ENCODE data around the gene ATP9B. TPM values are rescaled to one million over a fixed set of nuclear protein-coding genes. Genes with fewer than 3 reads are reported as not detected.

ATP9B gene
- total RNA-seq, 2 donors from 2014 or later: 15.4 to 17.6 TPM

DNA sequence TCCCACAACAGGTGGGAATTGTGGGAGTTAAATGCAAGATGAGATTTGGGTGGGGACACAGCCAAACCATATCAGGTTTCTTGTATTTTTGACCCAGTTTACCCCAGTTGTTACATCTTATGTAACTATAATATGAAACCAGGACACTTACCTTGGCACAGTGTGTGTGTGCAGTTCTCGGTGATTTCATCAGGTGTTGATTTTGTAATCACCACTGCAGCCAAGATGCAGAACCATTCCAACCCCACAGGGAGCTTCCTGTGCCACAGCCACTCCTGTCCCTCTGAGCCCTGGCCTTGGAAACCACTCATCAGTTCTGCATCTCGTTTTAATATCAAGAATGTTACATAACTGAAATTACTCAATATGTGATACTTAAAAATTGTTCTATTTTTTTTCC lies 31.8 kb downstream of the ATP9B start:
- no peaks in the 10 kb centered on the region for H3K9me3 ChIP-seq
- no peaks in the 10 kb centered on the region for H3K4me1 ChIP-seq
- H3K27ac ChIP-seq: no peak overlapping the region
- no peaks in the 10 kb centered on the region for H3K36me3 ChIP-seq
- no peak overlapping the region for H3K4me3 ChIP-seq
- no peak for DNase-seq (ENCODE audit: low spot score)
- TF ChIP-seq, protein P1, sequence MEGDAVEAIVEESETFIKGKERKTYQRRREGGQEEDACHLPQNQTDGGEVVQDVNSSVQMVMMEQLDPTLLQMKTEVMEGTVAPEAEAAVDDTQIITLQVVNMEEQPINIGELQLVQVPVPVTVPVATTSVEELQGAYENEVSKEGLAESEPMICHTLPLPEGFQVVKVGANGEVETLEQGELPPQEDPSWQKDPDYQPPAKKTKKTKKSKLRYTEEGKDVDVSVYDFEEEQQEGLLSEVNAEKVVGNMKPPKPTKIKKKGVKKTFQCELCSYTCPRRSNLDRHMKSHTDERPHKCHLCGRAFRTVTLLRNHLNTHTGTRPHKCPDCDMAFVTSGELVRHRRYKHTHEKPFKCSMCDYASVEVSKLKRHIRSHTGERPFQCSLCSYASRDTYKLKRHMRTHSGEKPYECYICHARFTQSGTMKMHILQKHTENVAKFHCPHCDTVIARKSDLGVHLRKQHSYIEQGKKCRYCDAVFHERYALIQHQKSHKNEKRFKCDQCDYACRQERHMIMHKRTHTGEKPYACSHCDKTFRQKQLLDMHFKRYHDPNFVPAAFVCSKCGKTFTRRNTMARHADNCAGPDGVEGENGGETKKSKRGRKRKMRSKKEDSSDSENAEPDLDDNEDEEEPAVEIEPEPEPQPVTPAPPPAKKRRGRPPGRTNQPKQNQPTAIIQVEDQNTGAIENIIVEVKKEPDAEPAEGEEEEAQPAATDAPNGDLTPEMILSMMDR (IDR thresholded peaks at IDR 0.05): no peak
- H3K27me3 ChIP-seq: no peaks in the 10 kb centered on the region

DNA sequence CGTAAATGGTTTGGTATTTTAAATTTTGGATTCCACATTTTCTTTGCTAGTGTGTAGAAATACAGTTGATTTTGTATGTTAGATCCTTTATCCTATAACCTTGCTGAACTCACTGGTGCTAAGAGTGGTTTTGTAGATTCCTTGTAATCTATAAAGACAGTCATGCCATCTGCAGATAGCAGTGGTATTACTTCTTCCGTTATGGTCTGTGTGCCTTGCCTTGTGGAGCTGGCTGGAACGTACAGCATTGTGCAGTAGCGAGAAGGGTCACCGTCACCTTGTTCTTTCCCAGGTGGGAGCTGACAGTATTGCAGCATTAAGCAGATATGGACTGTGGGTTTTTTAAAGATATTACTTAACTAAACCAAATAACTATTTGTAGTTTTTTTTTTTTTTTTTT lies 33.7 kb downstream of the ATP9B start:
- TF ChIP-seq, protein P1 (IDR thresholded peaks at IDR 0.05): no peak

DNA sequence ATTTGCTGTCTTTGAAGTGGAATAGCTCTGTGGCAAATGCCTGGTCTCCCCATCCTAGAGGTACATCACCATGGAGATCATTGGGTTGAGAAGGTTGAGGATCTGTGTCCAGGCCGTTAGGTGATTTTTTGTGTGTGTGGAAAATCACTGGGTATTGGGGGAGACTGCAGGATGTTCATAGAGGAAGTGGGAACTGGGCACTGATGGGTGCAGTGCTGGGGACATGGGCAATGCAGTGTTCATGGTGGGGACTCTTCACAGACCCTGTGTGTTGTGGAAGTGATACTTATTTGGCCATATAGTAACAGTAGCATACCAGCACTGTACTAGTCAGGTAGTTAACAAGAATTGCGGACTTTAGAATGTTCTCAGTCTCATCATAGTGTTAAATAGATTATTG lies 34.9 kb downstream of the ATP9B start:
- no peaks in the 10 kb centered on the region for H3K36me3 ChIP-seq
- H3K9me3 ChIP-seq: no peaks in the 10 kb centered on the region
- H3K4me1 ChIP-seq: peaks cover 0 to 12% of the 10 kb centered on the region in 2 donors
- H3K27ac ChIP-seq: no peak overlapping the region
- H3K27me3 ChIP-seq: no peaks in the 10 kb centered on the region
- no peak overlapping the region for H3K4me3 ChIP-seq
- TF ChIP-seq, protein P1 (IDR thresholded peaks at IDR 0.05): no peak
- no peak for DNase-seq (ENCODE audit: low spot score)

More for the DNA sequence above, 33.7 kb downstream of the ATP9B start:
- H3K9me3 ChIP-seq: no peaks in the 10 kb centered on the region
- H3K27ac ChIP-seq: no peak overlapping the region
- peaks cover 0 to 10% of the 10 kb centered on the region in 2 donors for H3K4me1 ChIP-seq
- no peaks in the 10 kb centered on the region for H3K36me3 ChIP-seq
- no peak for DNase-seq (ENCODE audit: low spot score)
- no peaks in the 10 kb centered on the region for H3K27me3 ChIP-seq
- H3K4me3 ChIP-seq: no peak overlapping the region

DNA sequence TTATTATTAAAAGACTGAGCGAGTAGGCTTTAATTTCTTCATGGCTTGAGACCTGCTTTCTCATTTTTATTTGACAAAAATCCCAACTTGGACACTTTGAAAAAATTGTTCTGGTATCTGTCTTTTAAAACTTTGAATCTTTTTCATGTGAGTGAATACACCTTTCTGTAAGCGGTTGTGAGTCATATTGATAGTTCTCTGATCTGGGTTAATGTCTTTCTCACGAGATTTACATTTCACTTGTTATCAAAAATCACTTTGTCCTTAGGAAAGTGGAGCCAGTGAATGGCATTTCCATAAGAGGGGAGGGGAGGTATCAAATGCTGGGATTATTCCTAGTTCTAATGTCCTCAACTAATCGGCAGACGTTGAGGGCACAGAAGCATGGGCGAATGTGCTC lies 36.3 kb downstream of the ATP9B start:
- H3K27me3 ChIP-seq: no peaks in the 10 kb centered on the region
- H3K4me1 ChIP-seq: peaks cover 0 to 12% of the 10 kb centered on the region in 2 donors
- TF ChIP-seq, protein P1 (IDR thresholded peaks at IDR 0.05): no peak
- H3K4me3 ChIP-seq: no peak overlapping the region
- H3K27ac ChIP-seq: no peak overlapping the region
- H3K9me3 ChIP-seq: no peaks in the 10 kb centered on the region
- no peaks in the 10 kb centered on the region for H3K36me3 ChIP-seq
- DNase-seq (ENCODE audit: low spot score): no peak

DNA sequence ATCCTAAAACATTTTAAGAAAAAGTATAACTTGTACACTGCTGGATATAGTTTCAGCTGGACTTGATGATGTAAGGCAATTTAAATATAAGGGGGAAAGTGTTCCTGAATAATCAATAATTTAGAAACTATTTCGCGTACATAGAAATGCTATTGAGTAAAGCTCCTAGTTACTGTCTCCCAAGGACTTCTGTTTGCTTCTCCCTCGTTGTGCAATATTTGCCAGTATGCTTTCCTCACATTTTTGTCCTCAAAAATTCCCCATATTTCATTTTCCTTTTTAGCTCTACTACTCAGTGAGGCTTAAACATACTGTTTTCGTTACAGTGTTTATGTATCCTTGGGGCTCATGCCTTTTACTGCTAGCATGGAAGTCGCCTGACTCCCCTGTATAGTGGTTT lies 36.9 kb downstream of the ATP9B start:
- H3K4me3 ChIP-seq: no peak overlapping the region
- H3K27me3 ChIP-seq: no peaks in the 10 kb centered on the region
- TF ChIP-seq, protein P1 (IDR thresholded peaks at IDR 0.05): no peak
- H3K4me1 ChIP-seq: peaks cover 0 to 12% of the 10 kb centered on the region in 2 donors
- H3K27ac ChIP-seq: no peak overlapping the region
- no peaks in the 10 kb centered on the region for H3K9me3 ChIP-seq
- H3K36me3 ChIP-seq: no peaks in the 10 kb centered on the region
- DNase-seq (ENCODE audit: low spot score): no peak

DNA sequence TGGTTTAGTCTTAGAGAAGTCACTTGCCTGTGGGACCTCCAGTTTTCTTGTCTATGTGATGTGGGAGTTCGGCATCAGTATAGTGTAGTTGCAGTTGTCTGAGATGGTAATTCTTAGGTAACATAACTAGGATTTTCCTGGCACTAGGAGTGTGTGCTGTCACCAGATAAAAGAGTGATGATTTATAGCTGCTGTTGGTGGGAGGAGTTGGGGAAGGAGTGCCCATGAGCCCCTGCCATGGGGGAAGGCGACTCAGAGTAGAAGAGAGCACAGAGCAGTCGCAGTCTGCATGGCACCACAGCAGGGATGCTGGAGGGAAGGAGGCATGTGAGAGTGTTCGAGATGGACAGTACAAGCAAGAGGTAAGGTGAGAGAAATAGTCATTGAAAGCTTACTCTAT lies 38.7 kb downstream of the ATP9B start:
- DNase-seq (ENCODE audit: low spot score): no peak
- no peaks in the 10 kb centered on the region for H3K27me3 ChIP-seq
- no peaks in the 10 kb centered on the region for H3K36me3 ChIP-seq
- no peak overlapping the region for H3K27ac ChIP-seq
- H3K9me3 ChIP-seq: no peaks in the 10 kb centered on the region
- peaks cover 0 to 12% of the 10 kb centered on the region in 2 donors for H3K4me1 ChIP-seq
- TF ChIP-seq, protein P1 (IDR thresholded peaks at IDR 0.05): no peak
- no peak overlapping the region for H3K4me3 ChIP-seq

Measured in right atrium auricular region (tissue), 2 donors.